Skeletal muscle tissue (tissue), 4 donors: ENCODE data around the gene ABL1. TPM values are rescaled to one million over a fixed set of nuclear protein-coding genes. Genes with fewer than 3 reads are reported as not detected.
"Not testable (repeated sequence)": the region's sequence is repeated elsewhere in the genome, so short reads cannot be mapped to it uniquely, and the experiment has no call there.

Source experiments
- H3K27ac ChIP-seq: one replicate; pipeline ENCODE4 v1.7.0; 2013; ENCODE audit warnings: mild to moderate bottlenecking, low read depth, low read length, inconsistent platforms
- H3K27me3 ChIP-seq, 3 donors: one replicate each; pipeline ENCODE4 v1.7.0; 2013; ENCODE audit warnings: low read length in 3 of 3; ENCODE audit not compliant: control insufficient read depth in 3 of 3, insufficient read depth in 3 of 3
- H3K36me3 ChIP-seq, 3 donors: one replicate each; pipeline ENCODE4 v1.7.0; 2013; ENCODE audit warnings: low read length in 3 of 3; ENCODE audit not compliant: control insufficient read depth in 3 of 3, insufficient read depth in 3 of 3
- H3K4me1 ChIP-seq, 3 donors: one replicate each; pipeline ENCODE4 v1.7.0; 2013; ENCODE audit warnings: low read length in 3 of 3, mild to moderate bottlenecking in 3 of 3; ENCODE audit not compliant: control insufficient read depth in 3 of 3, insufficient read depth in 3 of 3
- H3K4me3 ChIP-seq, 3 donors: one replicate each; pipeline ENCODE4 v1.7.0; 2013; ENCODE audit warnings: low read length in 3 of 3
- H3K9ac ChIP-seq, 3 donors: one replicate each; pipeline ENCODE4 v1.7.0; 2013; ENCODE audit warnings: low read length in 3 of 3, mild to moderate bottlenecking in 3 of 3, moderate library complexity in 2 of 3, low read depth in 1 of 3
- H3K9me3 ChIP-seq, 3 donors: one replicate each; pipeline ENCODE4 v1.7.0; 2013; ENCODE audit warnings: low read length in 3 of 3; ENCODE audit not compliant: control insufficient read depth in 3 of 3
- total RNA-seq: library from RNA; depleted of rRNA; stranded (reverse); fragments of >200 nt; gene quantifications from one replicate; pipeline ENCODE4 v1.2.3, GENCODE V29; 2014
- donor health status: Osteomylitis.

ABL1 gene
- total RNA-seq, 1 donor from 2014 or later: 27.7 TPM

DNA sequence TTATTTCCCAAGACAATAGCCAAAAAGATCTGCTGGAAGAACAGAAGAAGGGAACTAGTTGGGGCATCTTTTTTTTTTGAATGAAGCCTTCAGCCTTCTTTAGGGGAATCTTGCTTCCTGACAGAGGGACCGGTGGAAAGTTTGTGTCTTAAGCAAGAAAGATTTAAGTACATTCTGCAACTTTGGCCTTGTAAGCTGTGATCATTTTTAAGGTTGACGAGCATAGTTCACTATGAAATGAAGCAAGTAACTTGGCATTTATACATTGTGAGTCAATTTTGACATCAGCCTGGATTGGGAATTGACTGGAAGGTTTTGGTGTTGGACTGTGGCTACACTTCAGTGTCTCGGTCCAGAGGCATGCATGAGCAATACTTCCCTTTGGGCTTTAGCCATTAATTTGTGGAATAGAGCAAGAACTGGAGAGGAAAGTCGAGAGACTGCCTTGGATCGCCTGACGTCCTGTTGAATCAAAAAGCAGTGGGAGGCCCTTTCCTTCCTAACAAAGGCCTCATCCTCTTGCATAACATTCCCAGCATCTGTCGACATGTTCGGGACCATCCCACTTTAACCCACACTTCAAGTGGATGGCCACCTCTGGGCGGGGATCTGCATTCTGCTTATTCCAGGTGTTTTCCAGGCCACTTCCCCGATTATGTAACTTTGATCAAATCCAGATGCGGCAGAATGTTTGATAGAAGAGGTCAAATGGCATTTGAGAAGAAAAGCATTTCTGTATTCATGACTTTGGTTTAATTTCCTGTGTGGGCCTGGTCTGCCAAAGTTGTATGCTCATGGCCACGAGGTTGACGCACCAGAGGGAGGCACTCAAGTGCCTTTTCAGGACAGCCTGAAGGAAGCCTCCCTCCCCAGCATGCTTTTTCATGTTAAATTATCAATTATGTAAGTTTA is 12.5 kb downstream of the ABL1 start:
- H3K9me3 ChIP-seq: no peaks in the 10 kb centered on the region
- H3K9ac ChIP-seq: peak overlapping the region in 1 of 3 donors; percentile 39
- H3K27me3 ChIP-seq: no peaks in the 10 kb centered on the region
- peaks cover 41 to 47% (median 45%) of the 10 kb centered on the region in 3 donors for H3K4me1 ChIP-seq
- H3K27ac ChIP-seq: peak overlapping the region; percentile 82
- no peaks in the 10 kb centered on the region for H3K36me3 ChIP-seq
- H3K4me3 ChIP-seq: no peak overlapping the region

DNA sequence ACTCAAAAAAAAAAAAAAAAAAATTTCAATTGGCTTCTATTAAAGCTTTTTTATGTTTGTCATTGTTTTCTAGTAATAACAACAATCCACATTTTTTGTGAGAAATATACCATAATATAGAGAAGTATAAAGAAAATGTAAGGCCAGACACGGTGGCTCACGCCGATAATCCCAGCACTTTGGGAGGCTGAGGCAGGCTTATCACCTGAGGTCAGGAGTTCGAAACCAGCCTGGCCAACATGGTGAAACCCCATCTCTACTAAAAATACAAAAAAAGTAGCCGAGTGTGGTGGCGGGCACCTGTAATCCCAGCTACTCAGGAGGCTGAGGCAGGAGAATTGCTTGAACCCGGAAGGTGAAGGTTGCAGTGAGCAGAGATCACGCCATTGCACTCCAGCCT is 13.5 kb downstream of the ABL1 start:
- H3K27ac ChIP-seq: peak overlapping the region; percentile 63

DNA sequence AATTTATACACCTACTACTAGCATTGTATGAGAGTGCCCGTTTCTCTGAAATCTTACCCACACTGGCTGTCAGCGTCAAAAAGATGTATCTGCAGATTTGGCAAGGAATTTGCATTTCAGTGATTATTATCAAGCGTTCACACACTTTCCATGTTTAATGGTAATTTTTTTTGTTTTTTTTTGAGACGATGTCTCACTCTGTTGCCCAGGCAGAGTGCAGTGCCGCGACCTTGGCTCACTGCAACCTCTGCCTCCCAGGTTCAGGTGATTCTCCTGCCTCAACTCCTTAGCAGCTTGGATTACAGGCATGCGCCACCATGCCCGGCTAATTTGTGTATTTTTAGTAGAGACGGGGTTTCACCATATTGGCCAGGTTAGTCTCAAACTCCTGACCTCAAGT is 14.3 kb downstream of the ABL1 start:
- Histone ChIP-seq H3K4me1 (peaks cover 23 to 30% (median 27%) of the 10 kb centered on the region in 3 donors), H3K27ac (no peak overlapping the region), H3K9ac (no peak overlapping the region)

More for the DNA sequence above, 13.5 kb downstream of the ABL1 start:
- peaks cover 32 to 38% (median 35%) of the 10 kb centered on the region in 3 donors for H3K4me1 ChIP-seq
- not testable (repeated sequence) for H3K36me3 ChIP-seq, H3K9me3 ChIP-seq, H3K9ac ChIP-seq, H3K4me3 ChIP-seq, H3K27me3 ChIP-seq

DNA sequence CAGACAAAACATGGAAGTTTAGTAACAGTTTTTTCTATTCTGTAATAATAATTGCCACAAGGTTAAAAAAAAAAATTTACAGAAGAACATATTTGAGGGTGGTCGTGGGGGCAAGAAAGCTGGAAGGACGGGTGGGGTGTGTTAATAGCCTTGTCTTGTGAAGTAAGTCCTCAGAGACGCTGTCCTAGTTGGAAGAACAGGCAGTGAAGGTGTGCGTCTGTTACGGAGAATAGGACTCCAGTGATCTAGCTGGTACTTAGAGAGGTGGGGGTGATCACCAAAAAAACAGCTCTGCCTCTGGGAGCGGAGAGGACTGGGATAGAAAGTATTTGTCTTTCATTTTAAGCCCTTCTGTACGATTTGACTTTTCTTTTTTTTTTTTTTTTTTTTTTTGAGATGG is 17.7 kb downstream of the ABL1 start:
- Histone ChIP-seq H3K9me3 (no peaks in the 10 kb centered on the region), H3K9ac (no peak overlapping the region), H3K4me3 (no peak overlapping the region), H3K27ac (no peak overlapping the region), H3K36me3 (peaks cover 12 to 23% (median 20%) of the 10 kb centered on the region in 3 donors), H3K4me1 (peaks cover 5 to 6% (median 6%) of the 10 kb centered on the region in 3 donors), H3K27me3 (no peaks in the 10 kb centered on the region)

More for the DNA sequence above, 14.3 kb downstream of the ABL1 start:
- Histone ChIP-seq H3K4me3 (no peak overlapping the region), H3K9me3 (no peaks in the 10 kb centered on the region), H3K36me3 (peaks cover 0 to 4% (median 4%) of the 10 kb centered on the region in 3 donors), H3K27me3 (no peaks in the 10 kb centered on the region)

DNA sequence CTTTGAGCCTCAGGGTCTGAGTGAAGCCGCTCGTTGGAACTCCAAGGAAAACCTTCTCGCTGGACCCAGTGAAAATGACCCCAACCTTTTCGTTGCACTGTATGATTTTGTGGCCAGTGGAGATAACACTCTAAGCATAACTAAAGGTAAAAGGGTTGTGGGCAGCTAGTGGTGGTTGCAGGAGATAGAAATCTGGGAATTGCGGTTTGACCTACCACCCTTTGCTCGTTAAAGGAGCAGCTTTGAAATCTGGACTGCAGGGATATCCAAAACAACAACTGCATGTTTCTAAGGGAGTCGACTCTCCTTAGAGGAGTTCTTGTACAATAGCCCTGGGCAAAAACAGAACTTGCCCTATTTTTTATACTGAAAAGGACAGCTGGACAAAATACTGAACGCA is 19.0 kb downstream of the ABL1 start:
- no peaks in the 10 kb centered on the region for H3K27me3 ChIP-seq
- no peak overlapping the region for H3K27ac ChIP-seq
- peaks cover 12 to 23% (median 20%) of the 10 kb centered on the region in 3 donors for H3K36me3 ChIP-seq
- peaks cover 9 to 13% (median 13%) of the 10 kb centered on the region in 3 donors for H3K4me1 ChIP-seq
- no peak overlapping the region for H3K4me3 ChIP-seq
- H3K9ac ChIP-seq: no peak overlapping the region
- H3K9me3 ChIP-seq: no peaks in the 10 kb centered on the region

DNA sequence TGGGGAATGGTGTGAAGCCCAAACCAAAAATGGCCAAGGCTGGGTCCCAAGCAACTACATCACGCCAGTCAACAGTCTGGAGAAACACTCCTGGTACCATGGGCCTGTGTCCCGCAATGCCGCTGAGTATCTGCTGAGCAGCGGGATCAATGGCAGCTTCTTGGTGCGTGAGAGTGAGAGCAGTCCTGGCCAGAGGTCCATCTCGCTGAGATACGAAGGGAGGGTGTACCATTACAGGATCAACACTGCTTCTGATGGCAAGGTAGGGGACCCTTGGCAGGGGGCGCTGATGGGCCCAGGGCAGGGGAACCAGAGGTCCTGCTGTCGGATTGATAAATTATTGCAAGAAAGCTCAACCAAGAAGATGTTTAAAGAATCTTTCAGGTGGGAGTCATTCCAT is 19.8 kb downstream of the ABL1 start:
- no peaks in the 10 kb centered on the region for H3K27me3 ChIP-seq
- H3K4me1 ChIP-seq: peaks cover 14 to 16% (median 15%) of the 10 kb centered on the region in 3 donors
- H3K9ac ChIP-seq: no peak overlapping the region
- no peak overlapping the region for H3K27ac ChIP-seq
- H3K9me3 ChIP-seq: no peaks in the 10 kb centered on the region
- peaks cover 12 to 23% (median 21%) of the 10 kb centered on the region in 3 donors for H3K36me3 ChIP-seq
- no peak overlapping the region for H3K4me3 ChIP-seq

DNA sequence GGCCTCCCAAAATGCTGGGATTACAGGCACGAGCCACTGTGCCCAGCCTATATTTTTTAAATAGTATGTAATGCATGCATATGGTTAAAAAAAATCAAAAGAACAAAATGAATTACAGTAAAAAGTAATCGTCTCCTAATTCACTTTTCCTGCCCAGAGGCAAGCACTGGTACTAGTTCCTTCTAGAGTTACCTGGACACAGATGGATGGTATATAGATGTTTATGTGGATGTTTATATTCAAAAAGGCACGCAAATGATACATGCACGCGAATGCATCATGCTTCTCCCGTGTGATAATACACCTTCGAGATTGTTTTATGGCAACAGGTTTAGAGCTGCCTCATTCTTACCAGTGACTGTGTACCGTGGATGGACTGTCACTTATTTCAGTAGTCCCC is 21.4 kb downstream of the ABL1 start:
- no peak overlapping the region for H3K9ac ChIP-seq
- no peaks in the 10 kb centered on the region for H3K9me3 ChIP-seq
- H3K27ac ChIP-seq: no peak overlapping the region
- no peak overlapping the region for H3K4me3 ChIP-seq
- H3K36me3 ChIP-seq: peaks cover 12 to 24% (median 23%) of the 10 kb centered on the region in 3 donors
- no peaks in the 10 kb centered on the region for H3K27me3 ChIP-seq
- H3K4me1 ChIP-seq: peaks cover 27 to 31% (median 30%) of the 10 kb centered on the region in 3 donors

DNA sequence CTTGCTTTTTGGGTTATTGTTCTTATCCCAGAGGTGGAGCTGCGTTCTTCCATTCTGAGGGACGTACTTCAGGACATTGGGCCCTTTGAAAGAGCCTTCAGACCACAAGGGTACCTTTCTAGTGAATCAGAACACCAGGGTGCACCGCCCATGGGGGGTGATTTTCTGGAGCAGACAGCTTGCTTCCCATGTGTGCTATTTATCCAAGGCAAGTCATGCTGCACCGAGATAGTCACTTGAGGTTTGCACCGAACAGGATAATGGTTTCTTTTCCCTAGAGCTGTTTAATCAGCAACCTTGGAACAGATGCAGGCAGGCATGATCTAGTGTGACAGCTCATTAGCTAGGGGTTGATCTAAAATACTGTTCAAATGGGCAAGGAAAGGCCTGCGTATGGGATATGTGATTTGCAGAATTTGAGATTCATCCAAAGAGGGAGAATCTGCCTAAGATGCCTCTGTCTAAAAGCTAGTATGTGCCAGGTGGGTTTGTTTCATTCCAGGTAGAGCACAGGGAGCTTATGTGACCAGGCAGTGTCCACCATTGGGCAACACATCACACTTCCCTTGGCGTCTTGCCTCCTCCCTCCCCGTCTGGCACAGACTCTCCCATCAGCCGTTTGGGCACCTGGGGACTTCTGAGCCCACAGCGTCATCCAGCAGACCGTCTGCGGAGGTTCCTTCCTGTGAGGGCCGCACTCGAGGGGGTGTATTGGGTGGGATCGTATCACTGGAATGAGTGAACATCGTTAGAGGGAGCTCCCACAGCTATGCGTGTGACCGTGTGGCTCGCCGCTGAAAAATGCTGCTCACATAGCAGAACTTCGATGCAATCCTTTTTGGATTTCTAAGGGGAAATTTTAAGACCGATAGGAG is 23.0 kb downstream of the ABL1 start:
- Histone ChIP-seq H3K27ac (peak overlapping the region; percentile 71), H3K36me3 (peaks cover 17 to 29% (median 23%) of the 10 kb centered on the region in 3 donors), H3K4me1 (peaks cover 31 to 36% (median 33%) of the 10 kb centered on the region in 3 donors), H3K9ac (peak overlapping the region in 1 of 3 donors; percentile 42), H3K27me3 (no peaks in the 10 kb centered on the region), H3K9me3 (no peaks in the 10 kb centered on the region), H3K4me3 (no peak overlapping the region)

DNA sequence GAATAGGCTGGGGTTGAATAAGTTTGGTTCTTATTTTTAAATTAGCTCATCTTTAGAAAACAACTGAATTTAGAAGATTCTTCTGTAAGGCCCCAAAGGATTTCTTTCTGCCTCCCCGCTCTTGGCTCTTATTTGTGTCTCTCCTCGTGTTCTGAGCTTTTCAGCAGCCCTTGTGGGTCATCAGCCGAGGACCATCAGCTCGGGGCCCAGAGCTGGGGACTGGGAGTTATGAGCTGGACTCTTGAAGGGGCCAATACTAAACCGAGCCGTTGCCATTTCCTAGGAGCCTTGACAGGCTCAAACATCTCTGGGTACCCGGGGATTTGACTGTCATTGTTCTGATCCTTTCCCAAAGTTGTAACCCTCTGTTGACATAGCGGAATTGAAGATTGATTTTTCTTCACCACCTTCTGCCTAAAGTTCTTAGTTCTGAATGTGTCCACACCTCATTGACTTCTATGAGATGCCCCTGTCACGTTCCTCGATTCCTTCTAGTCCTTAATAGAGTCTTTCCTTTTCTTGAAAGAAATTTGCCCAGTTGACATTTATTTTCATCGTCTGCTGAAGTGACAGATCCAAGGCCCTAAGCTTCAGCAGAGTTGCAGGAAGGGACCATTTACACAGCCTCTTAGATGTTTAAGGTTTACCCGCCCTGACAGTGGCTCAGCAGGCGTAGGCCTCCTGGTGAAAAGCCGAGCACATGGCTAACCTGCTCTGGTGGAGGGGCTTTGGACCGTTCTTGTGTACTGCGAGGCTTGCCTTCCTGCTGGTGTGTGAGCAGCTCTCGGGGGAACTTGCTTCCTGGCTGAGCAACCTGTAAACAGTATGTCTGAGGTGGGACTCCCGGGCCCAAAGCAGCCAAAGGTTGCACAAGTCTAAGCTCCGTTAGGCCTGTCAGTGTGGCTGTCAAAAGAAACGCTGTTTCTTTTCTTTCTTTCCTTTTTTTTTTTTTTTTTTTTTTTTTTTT is 24.0 kb downstream of the ABL1 start:
- H3K4me3 ChIP-seq: no peak overlapping the region
- H3K4me1 ChIP-seq: peaks cover 32 to 38% (median 33%) of the 10 kb centered on the region in 3 donors
- H3K36me3 ChIP-seq: peaks cover 19 to 35% (median 22%) of the 10 kb centered on the region in 3 donors
- no peaks in the 10 kb centered on the region for H3K27me3 ChIP-seq
- no peak overlapping the region for H3K9ac ChIP-seq
- H3K27ac ChIP-seq: peak overlapping the region; percentile 71
- no peaks in the 10 kb centered on the region for H3K9me3 ChIP-seq
